ENCODE measurements around the gene LTA4H.
"Not testable (repeated sequence)": the region's sequence is repeated elsewhere in the genome, so short reads cannot be mapped to it uniquely, and the experiment has no call there.

The LTA4H gene

DNA sequence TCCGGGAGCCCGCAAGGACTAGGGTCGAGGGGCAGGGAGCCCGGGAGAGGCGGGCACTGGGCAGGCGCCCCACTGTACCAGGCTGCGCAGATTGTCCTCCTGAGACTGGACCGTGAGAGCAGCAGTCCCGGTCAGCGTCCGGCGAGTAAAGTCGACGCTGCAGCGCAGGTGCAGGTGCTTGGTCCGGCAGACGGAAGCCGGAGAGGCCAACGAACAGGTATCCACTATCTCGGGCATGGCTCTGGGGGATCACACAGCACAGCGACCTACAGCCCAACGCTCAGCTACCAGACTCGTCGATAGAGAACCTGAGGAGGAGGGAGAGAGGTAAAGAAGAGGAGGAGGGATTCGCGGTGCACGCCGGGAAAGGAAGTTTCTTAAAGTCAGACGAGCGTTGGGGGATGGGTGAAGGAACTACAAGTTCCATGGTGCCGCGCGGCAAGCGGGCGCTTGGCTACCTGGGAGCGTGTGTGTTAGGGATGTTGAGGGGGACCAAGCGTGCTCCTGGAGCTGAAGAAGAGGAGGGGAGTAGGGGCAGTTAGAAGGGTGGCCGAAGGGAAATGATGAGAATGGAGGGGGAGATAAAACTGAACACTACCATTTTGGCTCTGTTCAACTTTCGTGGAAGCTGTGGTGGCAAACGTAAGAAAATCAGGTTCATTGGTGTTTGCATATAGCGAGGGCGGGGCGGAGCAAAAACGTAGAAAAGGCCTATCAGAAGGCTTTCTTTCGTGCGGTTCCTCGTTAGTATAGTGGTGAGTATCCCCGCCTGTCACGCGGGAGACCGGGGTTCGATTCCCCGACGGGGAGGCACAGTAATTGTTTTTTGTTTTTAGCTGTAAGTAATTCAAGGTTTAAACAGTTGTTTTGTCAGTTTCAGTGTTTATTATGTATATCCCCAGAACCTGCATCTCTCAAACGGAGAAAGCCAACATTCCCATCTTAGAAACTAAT is at the start of gene LTA4H:
LTA4H (minus strand) TSS at position 305 of the 954 bp plus-strand sequence; CDS start at position 237, 68 bp downstream.
- DNase-seq: peak; percentile 98

DNA sequence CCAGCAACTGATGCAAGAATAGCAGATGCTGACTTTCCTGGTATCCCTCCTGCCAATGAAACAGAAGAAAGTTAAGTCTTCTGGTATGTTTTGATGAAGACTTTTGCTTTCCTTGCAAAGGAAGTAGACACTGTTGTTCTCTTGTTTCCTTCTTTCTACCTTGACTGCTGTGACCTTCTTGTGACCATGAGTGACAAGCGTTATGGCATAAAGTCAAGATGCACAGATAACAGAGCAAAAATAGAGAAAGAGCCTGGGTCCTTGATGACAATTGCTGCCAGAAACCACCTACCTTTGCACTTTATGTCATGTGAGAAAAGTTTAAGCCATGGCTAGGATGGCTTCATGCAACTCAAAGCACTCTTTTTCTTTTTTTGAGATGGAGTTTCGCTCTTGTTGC is 49.2 kb upstream of the LTA4H start:
- DNase-seq: no peak

DNA sequence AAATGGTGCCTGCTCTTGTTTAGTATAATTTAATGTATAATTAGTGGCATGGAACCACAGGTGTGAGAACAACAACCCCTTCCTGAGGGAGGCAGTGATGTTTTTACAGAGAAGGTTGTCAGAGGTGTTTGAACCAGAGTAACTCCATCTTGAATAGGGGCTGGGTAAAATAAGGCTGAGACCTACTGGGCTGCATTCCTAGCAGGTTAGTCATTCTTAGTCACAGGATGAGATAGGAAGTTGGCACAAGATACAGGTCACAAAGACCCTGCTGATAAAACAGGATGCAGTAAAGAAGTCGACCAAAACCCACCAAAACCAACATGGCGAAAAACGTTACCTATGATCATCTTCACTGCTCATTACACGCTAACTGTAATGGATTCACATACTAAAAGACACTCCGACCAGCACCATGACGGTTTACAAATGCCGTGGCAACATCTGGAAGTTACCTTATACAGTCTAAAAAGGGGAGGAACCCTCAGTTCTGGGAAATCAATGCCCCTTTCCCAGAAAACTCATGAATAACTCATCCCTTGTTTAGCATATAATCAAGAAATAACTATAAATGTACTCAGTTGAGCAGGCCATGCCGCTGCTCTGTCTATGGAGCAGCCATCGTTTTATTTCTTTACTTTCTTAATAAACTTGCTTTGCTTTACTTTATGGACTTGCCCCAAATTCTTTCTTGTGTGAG is 47.8 kb upstream of the LTA4H start:
- no peak for DNase-seq

DNA sequence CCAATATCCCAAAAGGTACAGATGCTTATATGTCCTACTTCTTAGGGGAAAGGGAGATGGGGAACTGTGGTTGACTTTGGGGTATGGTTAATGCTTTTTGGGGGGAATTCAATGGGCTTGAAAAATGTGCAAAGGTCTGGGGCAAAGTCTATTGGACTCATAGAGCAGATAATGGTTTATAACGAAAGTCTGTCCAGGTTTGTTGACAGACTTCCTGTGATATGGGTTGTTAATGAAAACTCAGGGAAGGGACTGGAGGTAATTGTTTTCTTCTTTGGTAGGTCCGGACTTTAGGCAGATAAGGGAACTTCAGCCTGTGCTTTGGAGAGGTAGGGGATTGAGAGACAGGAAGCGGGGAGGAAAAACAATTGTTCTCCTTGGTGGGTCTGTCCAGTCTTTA is 46.2 kb upstream of the LTA4H start:
- DNase-seq: no peak

DNA sequence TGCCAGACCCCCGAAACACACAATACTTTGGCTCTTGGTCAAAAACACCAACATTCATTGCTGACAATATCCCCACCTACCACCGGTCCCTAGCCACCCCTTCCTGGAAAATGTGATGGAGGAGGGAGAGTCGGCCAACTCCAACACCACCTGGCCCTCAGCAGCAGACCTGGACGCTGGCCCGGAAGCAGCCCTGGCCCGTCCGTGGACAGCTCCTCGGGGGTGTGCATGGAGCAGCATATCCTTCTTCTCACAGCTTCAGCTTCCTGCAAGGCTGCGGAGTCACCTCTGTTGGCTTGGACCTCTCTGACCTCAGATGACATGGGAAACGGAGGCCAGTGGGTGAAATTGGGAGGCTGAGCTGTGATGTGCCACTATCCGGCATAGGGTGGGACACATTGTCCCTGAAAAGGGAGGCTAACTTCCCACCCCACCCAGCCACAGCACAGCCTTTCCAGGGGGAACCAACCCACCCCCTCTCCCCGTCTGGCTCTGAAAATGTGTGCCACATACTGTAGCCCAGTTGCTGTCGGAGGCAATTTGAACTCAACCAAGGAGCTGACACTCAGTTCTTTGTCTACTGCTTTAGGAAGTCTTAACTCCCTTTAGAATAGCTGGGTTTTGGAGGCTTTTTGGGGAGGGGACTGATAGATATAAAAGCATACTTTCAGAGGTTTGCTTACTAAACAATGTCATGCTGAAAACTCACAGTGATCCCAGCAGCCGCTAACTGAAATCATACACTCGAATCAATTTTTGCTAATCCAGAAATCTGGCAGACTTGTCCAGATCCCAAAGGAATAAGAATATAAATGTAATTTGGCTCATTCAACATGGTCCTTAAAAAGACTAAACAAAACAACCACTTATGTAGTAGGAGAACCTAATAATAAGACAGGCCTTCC is 43.1 kb upstream of the LTA4H start:
- no peak for DNase-seq

DNA sequence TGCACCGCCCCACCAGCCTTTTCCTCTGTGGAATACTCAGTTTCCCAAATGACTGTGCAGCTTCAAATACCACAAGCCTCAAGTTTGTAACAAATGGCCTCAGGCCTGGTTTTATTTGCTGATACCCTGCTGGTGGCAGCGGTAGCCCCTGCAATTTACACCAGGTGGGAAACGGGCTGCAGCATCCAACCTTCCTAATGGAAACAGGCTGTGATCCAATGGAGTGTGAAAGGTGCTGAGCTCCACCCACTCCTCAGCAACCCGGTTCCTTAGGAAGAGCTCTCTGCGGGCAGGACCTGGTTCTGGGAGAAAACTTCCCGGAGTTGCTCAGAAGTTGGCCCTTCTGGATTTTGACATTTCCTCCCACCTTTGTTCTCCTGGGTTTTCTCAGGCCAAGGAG is 41.7 kb upstream of the LTA4H start:
- DNase-seq: no peak

DNA sequence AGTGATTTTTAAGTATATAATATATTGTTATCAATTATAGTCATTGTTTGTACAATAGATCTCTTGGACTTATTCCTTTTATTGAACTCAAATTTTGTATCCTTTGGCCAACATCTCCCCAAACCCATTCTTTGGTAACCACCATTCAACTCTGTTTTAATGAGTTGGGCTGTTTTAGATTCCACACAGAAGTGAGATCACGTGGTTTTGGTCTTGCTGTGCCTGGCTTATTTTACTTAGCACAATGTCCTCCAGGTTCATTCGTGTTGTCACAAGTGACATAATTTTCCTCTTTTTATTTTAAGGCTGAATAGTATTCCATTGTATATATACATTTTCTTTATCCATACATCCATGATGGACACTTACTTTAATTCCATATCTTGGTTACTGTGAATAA is 40.2 kb upstream of the LTA4H start:
- no peak for DNase-seq

DNA sequence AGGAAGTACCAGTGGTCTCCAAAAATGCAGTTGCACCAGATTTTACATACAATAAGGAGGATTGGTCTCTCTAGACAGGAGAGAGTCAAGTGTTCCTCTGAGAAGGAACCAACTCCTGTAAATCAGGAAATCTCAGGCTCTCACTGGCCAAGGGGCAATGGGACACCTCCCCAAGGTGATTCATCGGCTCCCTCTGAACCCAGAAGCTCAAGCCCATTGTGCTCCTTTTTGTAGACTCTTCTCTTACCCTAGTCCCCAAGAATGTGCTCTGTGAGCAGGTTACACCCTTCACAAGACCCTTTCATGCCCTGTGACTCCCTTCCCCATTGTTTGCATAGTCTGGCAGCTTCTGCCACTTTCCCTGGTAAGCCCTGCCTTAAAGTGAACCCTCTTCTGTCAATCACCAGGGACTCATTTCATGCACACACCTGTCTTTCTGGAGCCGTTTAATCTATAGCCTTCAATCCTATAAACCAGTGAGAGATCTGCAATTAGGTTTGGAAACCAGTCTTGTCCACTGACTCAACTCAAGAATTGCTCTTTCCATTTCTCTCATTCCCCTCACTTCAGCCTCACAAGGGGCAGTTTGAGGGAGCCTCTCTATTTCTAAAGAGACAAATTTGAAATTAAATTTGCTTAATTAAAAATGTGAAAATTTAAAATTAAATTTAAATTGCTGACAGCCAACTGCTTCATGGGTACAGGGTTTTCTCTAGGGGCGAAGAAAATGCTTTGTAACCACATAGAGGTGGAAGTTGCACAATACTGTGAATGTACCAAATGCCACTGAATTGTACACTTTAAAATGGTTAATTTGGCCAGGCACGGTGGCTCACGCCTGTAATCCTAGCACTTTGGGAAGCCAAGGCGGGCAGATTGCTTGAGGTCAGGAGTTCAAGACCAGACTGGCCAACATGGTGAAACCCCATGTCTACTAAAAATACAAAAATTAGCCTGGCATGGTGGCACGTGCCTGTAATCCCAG is 38.3 kb upstream of the LTA4H start:
- peak; percentile 17 for DNase-seq

DNA sequence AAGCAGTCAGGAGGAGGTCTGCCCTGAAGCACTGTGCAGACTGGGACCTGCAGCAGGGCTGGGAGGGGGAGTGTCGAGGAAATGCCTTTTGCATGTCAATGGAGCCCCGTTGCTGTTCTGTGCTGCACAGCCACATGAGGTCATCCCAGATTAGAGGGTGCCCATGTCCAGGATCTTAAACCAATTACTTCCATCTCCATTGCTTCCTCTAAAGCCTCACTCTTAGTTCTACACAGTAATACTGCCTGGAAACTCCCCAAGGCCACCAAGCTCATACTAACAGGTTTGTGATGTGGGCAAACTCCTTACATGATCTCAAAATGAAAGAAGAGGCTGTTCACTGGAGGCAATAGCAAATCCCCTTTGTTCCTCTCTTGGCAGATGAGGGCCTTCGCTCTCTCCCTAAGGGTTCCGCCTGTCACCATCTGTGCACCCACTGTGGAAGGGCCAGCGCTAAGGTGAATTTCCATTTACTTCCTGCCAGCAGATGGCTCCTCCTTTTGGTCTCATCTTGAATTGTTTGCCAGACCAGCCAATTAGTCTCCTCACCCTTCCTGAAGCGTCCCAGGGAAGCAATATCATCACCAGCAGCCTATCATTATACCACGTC is 35.4 kb upstream of the LTA4H start:
- DNase-seq: no peak

DNA sequence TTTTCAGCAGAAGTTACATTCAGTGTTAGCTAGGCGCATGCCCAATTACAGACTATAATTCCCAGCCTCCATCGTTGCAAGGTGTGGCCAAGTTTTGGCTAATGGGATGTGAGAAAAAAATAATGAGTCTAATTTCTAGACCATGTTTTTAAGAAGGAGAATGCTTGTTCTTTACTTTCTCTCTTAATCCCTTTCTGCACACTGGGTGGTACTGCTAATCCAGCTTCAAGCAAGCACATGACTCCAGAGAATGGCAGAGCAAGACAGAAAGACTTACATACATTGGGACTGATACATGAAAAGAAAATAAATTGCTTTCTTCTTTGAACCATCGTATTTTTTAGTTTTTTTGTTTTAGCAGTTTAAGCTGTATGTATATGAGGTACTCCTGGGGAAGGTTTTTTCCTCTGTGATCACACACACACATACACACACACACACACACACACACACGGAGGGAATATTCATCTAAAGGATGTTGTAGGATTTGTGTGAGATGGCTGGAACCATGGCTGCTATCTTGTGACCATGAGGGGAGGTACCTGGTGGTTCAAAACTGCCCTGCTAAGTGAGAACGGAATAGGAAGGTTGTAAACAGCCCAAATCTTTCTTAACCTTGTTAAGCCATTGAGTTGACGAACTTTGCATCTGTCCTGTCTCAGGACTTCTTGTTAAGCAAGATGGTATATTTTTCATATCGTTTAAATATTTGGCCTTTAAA is 34.3 kb upstream of the LTA4H start:
- DNase-seq: no peak

DNA sequence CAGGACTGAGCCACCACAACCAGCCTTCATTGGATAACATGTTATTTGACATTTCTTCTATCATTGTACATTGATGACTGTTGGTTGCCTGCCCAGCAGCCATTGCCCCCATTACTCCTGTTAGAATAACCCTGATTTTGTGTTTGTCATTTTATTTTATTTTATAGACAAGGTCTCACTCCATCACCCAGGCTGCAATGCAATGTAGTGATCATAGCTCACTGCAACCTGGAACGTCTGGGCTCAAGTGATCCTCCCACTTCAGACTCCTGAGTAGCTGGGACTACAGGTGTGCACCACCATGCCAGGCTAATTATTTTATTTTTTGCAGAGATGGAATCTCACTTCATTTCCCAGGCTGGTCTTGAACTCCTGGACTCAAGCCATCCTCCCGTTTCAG is 33.2 kb upstream of the LTA4H start:
- DNase-seq: no peak

DNA sequence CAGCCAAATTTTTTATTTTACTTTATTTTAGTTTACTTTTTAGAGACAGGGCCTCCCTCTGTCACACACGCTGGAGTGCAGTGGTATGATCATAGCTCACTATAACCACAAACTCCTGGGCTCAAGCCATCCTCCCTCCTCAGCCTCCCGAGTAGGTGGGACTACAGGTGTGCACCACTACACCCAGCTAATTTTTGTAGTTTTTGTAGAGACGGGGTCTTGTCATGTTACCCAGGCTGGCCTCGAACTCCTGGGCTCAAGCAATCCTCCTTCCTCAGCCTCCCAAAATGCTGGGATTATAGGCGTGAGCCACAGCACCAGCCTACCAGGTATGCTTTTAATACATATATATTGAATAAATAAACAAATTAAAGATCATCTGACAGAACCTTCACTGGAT is 32.7 kb upstream of the LTA4H start:
- no peak for DNase-seq

DNA sequence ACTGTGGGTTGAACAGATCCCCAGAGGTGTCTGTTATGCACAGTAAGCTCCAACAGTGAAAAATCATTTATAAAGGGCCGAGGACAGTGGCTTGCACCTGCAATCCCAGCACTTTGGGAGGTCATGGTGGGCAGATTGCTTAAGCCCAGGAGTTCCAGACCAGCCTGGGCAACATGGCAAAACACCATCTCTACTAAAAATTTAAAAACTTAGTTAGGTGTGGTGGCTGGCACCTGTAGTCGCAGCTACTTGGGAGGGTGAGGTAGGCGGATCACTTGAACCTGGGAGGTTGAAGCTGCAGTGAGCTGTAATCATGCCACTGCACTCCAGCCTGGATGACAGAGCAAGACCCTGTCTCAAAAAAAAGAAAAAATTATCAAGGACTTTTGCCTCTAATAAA is 30.4 kb upstream of the LTA4H start:
- DNase-seq: not testable (repeated sequence)

DNA sequence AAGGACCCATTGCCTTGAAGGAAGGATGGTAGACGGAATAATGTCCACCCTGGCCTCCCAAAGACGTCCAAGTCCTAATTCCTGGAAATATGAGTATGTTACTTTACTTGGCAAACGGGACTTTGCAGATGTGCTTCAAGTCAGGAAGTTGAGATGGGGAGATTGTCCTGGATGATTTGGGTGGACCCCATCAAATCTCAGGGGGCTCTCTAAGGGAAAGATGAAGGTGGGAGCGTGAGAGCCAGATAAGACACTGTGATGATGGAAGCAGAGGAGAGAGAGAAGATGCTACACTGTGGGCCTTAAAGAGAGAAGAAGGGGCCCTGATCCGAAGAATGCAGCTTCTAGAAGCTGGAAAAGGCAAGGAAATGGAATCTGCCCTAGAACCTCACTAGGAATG is 29.6 kb upstream of the LTA4H start:
- DNase-seq: no peak

DNA sequence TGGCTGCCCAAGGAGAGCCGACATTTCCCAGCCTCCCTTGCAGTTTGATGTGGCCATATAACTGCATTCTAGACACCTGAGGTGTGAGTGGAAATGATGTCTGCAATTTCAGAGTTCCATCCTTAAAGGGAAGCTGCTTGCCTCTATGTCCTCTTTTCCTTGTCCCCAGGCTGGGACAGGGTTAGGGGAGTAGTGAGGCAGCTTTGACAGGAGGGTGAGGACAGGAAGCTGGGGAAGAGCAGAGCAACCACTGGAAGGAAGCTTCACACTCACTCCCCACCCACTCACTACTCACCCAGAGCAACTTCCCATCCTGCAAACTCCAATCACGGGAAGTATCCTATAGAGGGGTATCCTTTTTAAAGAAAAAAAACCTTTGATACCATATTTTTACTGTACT is 28.9 kb upstream of the LTA4H start:
- peak; percentile 58 for DNase-seq

DNA sequence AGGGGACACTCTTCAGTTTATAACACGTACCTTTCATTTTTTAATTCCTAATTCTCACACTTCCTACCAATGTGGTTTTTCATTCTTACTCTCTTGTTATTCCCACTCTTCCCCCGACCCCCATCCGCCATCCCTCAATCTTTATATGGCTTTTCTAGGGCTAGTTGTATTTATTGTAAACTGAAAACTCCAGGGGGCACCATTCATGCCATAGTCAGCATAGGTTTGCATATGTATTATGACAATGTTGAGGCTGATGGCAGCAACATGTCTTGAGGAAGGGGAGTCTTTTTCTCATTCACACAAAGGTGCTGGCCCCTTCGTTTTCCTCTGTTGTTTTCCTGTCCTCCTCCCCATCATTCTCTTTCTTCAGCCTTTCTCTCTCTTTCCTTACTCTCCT is 27.7 kb upstream of the LTA4H start:
- DNase-seq: peak; percentile 35

DNA sequence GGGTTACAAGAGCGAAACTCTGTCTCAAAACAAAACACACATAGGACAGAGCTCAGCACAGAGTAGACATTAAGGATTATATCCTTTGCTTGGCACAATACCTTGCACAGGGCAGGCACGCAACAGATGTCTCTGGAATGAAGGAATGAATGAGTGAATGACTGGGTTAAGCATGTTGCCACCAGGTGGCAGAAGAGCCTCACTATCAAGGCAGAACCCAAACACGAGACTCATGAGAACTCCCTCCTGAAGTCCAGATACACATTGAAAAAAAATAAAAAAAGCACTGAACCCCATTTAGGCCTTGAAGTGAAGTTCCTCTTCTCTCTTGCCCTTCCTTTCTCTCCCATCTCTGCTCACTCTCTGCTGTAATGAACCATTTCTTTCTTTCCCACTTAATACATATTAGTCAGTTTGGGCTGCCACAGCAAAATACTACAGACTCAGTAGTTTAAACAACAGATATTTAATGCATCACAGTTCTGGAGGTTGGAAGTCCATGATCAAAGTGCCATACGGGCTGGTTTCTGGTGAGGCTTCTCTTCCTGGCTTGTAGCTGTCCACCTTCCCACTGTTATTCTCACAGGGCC is 26.6 kb upstream of the LTA4H start:
- peak; percentile 81 for DNase-seq

DNA sequence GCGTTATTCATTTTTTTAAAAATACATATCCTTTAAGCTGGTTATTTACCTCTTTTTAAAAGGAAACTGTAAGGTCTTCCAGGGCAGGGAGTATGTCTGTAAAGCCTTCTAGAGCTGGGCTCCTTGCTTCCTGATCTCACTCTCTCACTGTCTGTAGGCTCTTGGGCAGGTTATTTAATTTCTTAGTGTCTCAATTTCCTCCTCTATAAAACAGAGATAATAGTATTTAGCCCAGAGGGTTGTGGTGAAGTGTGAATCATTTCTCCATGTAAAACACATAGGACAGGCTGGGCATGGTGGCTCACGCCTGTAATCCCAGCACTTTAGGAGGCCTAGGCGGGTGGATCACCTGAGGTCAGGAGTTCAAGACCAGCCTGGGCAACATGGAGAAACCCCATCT is 25.9 kb upstream of the LTA4H start:
- no peak for DNase-seq

DNA sequence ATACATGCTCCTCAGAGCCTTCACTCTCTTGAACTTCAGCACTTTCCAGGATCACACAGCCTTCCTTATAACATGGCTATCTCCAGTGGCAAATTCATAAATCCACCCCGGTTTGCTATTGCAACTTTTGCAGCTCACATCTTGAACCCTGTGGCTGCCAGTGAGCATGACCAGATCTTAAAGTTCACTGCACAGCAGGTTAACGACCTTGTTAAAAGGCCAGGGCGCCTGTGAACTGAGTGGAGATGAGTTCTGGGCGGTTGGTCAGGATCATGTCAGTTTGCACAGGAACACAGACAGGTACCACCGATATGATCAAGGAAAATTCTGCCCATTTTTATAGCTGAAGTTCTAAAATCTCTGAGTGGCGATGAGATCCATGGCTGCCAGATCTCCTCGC is 24.7 kb upstream of the LTA4H start:
- no peak for DNase-seq

DNA sequence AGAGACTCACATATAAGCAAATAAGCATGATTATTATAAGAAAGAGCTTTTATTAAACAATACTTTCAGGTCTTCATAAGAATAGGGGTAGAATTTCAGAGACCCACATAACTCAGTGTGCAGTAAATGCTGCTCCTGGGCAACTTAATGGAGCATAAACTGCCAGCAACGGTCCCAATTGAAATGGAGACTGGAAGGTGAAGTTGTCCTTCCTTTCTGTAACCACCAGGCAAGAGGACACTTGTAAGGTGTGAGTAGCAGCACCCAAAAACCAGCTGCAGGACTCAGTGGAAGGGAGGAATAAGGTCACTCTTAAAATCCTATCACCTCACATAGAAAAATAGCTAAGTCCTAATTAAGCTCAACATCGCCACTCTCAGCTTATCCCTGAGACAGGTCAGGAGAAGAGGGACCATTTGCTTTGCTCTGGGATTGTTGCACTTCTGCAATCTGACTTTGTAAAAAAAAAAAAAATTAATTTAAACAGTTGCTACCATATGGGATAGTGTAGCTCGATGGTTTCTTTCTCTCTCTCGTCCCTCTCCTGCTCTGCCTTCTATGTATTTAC is 22.7 kb upstream of the LTA4H start:
- peak; percentile 33 for DNase-seq

All from inflammatory macrophage treated with lipopolysaccharide for 4 hours (primary cell).